ENCODE results near the gene ATL3.
"Not testable (repeated sequence)": the region's sequence is repeated elsewhere in the genome, so short reads cannot be mapped to it uniquely, and the experiment has no call there.

The ATL3 gene

DNA sequence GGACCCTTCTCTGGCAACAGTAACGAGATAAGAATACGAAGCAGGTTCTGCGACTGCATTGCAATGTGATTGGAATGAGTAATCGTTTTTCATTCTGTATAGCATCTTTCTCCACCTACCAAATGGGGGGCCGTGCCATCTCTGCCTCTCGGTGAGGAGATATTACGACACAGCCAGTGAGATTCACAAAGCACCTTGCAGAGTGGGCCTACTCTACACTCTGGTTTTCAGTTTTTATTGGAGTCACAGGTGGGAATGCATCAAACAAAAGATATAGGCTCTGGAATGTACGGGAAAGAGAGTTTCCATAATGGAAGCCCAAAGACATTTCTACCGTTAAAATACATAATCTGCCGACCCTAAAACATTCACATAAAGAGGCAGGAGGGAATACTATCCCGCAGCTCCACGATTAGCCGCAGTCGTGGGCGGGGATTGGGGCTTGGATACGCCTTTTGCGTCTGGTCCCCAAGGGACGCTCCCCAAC lies 9.7 kb upstream of the ATL3 start:
- peak; percentile 42 for DNase-seq

DNA sequence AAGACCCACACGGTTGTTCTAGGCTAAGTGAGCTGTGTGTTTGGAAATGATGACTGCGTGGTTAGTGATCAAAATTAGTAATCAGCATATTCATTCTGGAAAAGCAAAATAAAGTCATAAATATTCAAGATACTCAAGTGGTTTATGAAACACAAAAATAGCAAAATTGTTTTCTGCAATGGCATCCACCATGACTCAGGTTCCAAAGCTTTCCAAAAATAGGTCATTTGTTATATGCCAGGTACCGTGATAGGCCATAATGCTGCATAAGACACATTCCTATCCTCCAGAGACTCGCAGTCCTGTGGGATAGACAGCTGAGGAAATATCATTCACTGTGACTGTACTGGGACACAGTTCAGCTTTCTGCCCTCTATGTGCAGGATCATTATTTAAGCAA lies 2.4 kb upstream of the ATL3 start:
- DNase-seq, result no peak

DNA sequence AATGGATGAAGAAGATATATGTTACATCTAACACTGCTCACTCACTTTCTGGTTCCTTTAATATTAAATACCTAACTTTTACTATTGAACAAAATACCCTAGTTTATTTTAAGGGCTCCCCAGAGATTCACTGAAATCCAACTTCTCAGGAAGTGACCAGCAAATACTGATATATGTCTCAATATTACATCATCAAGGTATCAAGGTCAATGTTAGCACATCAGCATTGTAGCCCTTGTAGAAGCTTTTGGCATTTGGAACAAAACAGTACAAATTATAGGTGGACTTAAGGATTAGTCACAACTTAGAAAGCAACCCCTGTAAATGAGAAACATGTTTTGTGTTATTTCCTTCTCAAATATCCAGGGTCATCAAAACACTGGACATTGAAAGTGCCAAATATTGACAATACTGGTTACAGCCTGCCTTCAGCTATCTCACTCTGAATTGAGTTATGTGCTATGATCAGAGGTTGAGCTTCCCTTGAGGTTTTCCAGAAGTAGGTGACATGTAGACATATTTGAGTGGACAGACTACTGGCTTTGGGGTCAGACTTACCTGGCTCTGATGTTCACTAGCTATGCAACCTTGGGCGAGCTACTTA lies 1.9 kb upstream of the ATL3 start:
- DNase-seq, result no peak

DNA sequence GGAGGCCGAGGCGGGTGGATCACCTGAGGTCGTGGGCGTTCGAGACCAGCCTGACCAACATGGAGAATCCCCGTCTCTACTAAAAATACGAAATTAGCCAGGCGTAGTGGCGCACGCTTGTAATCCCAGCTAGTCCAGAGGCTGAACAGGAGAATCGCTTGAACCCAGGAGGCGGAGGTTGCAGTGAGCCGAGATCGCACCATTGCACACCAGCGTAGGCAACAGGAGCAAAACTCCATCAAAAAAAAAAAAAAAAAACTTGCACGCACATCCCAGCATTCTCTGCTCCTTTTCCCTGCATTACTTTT lies 934 bp upstream of the ATL3 start:
- DNase-seq, result no peak

DNA sequence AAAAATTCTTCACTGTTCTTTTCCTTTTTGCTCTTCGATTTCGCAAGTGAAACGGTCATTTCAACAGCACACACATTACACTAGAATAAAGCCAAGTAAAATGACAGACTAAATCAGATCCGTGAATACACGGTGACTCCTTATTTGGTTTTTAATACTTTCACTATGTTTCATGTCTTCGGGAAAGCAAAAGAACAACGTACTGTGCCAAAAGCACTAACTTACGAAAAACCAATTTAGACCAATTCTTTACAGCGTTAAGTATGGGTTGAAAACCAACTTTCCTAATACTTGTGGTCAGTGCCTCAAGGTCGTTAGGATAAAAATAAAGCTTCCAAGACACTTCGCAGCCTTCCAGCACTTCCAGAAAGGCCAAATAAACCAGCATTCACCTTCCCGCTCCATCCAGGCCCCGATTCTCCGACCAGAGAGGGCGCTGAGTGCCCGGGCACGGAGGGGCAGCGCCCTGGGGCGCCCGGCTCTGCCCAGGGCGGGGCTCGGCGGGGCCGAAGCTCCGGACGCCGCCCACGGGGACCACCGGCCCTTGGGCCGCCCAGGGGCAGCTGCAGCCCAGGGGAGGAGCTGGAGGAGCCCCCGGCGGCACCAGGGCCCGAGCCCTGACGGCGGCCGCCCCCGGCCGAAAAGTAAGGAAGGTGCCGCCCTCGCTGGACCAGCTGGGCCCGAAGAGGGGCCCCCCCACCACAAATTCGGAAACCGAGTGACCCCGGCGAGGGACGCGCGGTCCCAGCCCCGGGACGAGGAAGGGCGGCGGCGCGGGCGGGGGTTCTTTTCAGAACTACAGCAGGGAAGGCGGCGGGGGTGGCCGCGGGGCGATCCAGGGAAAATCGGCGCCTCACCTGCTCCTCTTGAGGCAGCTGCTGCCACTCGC lies 499 bp downstream of the ATL3 start:
- DNase-seq, result peak; percentile 52

DNA sequence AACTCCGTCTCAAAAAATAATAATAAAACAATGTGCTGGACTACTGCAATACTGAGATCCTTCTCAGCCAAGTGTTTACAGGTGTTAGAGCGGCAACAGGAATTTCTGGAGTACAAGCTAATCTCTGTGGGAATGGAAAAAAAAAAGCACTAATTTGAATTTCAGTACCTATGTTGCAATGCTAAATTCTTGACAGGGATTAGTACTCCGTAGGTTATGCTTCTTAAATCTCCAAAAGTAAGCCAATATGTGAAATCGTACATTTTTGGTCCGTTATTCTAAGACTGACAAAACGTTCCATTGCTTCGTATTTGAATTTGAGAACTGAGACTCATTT lies 1.1 kb downstream of the ATL3 start:
- DNase-seq, result no peak

DNA sequence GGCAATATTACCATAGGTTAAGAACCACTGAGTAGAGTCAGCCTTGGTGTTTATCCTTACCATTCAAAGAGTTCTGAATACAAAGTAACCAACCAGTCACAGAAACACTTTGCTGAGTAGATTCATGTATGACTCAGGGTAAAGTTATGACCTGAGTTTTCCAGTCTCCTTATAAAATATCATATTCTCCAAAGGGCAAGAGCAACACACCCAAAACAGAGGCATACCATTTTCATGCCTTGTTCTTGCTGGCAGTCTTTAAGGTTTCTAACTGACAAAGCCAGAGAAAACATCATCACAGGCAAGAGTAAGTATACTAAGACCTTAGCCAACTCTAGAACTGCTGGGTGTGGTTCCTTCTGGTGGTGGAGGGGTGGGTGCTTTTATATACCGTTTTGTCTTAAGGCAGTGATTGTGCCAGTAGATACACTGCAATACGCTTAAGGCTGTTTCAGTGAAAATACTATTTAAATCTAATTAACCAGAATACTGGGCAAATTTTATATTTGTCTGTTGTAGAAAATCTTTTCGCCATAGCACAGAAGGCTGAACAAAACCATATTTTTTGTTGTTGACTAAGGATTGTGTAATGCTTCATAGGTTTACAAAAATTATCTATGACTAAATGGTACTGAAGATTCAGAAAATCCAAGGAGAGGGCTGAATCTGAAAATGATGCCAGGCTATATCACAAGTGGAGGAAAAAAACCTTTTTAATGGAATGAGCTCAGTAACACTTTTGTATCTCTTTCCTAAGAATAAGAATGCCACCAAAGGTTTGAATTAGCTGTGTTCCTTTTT lies 3.0 kb downstream of the ATL3 start:
- DNase-seq, result no peak

DNA sequence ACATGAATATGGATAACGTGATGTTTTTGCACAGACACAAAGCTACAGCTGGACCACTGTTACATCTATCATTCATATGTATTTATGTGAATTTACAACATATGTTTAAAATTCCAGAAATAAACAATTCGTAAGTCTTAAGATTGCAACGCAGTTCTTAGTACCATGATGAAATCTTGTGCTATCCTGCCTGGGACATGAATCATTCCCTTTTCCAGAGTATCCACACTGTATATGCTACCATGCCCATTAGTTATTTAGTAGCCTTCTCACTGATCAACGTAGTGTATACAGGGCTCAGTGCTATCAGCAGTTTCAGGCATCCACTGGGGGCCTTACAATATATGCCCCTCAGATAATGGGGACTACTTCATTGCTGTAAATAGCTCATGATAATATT lies 4.3 kb downstream of the ATL3 start:
- no peak for DNase-seq

DNA sequence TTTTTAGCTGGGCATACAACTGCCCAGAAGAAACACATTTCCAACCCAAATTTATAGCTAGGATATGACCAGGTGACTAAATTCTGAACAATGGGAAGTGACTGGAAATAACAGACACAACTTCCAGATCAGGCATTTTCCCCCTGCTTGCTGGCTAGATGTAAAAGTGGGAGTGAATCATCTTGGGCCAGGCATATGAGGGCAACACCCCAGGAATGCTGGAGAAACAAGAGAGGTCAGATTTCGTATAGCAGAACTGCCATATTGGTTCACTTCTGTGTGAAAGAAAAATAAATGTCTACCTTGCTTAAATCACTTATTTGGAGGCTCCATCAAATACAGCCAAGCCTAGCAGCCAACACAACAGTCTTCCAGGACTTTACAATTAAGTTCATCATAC lies 7.4 kb downstream of the ATL3 start:
- no peak for DNase-seq

DNA sequence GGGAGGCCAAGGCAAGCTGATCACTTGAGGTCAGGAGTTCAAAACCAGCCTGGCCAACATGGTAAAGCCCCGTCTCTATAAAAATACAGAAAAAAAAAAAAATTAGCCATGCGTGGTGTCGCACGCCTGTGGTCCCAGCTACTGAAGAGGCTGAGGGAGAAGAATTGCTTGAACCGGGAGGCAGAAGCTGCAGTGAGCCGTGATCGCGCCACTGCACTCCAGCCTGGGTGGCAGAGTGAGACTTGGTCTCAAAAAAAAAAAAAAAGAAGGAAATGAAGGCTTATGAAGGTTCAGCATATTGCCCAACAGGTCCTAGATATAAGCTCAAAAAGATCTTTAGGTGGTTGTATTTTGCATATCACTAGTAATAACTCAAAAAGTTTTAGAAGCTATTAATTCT lies 10.2 kb downstream of the ATL3 start:
- DNase-seq, result no peak

DNA sequence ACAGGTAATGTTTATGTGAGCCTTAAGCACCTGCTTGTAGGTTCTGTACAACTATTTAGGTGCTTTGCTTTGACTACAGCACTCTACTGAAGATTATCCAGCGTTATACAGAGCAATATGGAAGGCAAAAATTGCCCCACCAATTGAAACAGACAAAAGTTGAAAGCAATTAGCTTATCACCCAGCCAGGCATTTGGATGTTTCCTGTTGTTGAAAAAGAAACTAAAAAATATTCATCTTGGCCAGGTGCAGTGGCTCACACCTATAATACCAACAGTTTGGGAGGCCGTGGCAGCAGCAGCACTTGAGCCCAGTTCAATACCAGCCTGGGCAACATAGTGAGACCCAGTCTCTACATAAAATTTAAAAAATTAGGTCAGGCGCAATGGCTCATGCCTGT lies 18.5 kb downstream of the ATL3 start:
- DNase-seq, result no peak

DNA sequence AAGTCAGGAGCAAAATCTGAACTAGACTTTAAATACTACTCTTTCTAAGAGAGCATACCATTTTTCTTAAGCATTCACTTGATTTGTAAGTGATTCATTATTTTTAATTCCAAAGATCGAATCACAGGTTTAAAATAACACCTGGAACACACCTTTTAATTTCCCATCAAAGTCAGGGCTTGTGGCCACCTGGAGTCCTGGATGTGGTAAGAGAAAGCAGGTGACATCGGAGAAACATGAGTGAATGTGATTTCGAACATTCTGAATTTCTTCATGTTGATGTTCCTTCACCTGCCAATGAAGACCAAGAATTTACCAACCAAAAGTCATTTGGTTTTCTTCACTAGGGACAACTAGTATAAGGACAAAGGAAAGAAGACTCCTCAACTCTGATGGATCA lies 28.0 kb downstream of the ATL3 start:
- DNase-seq, result no peak

DNA sequence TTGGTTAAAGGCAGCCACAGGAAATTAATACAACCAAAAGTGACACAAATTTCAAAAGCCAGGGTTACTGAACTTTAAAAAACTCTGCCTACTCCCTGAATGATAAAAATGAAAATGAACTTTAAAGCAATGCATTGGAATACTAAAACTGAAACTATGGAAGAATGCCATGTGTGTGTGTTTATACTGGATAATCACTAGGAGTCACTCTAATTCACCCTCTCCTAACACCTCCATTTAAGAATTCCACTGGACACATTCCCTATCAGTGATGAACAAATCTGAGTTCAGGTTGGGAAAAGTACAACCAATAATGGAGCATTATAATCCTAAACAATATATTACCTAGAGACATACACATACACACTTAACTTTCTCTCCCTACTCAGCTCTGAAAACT lies 29.4 kb downstream of the ATL3 start:
- DNase-seq, result no peak

DNA sequence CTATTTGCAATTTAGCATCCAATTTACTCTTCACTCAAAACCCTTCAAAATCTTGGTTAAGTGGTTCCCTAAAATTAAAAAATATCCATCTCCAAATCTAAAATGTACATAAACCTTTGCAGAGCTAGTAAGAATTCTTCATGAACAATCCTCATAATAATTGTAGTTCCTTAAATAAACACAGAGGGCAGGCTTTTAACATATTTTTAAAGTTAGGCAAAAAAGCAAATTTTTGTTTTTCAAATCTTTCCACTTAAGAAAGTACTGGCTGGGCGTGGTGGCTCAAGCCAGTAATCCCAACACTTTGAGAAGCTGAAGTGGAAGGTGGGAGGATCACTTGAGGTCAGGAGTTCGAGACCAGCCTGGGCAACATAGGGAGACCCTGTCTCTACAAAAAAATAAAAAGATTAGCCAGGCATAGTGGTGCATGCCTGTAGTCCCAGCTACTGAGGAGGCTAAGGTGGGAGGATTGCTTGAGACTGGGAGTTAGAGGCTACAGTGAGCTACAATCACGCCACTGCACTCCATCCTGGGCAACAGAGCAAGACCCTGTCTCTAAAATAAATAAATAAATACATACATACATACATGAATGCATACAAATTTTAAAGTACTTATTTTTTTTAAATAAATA lies 31.9 kb downstream of the ATL3 start:
- no peak for DNase-seq

DNA sequence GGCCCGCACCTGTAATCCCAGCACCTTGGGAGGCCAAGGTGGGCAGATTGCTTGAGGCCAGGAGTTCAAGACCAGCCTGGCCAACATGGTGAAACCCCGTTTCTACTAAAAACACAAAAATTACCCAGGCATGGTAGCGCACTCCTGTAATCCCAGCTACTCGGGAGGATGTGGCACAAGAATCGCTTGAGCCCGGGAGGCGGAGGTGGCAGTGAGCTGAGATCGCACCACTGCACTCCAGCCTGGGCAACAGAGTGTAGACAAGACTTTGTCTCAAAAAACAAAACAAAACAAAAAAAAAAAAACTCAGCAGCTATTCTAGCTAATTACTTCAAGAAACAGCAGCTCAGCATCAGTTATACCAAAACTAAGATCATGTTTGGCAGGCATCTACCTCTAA lies 32.7 kb downstream of the ATL3 start:
- DNase-seq, result not testable (repeated sequence)

DNA sequence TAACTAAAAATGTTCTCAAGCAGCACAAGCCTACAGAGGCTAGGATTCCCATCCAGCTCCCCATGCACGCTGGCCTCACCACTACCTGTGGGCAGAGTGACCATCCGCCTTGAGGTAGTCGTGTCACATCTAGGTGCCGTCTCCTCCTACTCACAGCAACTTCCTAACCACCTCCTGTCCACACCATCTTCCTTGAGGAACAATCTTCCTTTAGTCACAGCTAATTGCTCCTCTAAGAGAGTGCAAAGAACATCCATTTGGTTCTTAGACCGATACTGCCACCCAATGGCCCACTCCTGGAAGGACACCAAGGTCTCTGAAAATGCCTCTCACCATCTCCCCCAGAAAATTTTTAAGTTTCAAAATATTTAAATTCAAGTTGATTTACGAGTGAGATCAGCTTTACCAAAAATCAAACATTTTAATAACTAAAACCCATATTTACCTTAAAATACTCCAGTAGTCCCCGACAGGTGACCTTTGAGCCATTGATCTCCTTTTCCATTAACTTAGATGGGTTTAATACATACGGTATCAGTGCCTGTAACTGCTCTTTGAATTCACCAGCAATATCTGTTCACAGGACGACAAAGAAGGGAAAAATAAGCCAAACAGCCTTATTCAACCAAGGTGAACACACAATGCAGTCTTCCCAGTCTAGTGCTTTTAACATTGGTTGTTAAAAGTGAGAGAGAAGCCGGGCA lies 35.3 kb downstream of the ATL3 start:
- no peak for DNase-seq

DNA sequence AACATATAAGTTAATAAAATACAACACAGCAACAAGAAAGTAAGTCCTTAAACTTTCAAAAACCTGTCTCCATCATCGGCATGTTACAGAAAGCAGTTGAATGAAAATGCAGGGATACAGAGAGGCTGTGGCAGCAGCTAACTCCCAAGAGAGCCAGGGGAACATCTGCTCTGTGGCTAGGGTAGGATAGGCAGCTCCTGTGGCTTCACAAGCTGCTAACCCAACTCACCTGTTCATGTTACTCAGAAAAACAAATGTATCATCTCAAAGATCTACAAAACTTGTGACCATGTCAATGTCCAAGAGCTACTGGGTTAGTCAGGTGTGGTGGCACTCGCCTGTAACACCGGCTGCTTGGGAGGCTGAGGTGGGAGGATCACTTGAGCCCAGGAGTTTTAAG lies 41.8 kb downstream of the ATL3 start:
- DNase-seq, result no peak

DNA sequence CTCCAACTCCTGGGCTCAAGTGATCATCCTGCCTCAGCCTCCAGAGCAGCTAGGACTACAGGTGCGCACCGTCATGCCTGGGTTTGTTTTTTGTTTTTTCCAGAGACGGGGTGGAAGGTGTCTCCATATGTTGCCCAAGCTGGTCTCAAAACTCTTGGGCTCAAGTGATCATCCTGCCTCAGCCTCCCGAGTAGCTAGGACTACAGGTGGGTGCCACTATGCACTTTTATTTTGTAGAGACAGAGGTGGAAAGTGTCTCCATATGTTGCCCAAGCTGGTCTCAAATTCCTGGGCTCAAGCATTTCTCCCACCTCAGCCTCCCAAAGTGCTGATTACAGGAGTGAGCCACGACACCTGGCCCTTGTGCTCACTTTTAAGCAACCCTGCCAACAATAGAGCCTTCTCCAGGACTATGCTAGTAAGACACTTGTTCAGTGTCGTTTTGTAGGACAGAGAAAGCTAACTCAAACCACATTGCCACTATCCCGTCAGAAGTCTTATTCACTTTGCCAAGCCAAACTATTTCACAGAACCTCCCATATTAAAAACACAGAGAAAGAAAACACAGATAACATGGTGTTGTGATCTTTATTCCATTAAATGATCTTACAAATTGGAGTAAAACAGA lies 47.5 kb downstream of the ATL3 start:
- no peak for DNase-seq

DNA sequence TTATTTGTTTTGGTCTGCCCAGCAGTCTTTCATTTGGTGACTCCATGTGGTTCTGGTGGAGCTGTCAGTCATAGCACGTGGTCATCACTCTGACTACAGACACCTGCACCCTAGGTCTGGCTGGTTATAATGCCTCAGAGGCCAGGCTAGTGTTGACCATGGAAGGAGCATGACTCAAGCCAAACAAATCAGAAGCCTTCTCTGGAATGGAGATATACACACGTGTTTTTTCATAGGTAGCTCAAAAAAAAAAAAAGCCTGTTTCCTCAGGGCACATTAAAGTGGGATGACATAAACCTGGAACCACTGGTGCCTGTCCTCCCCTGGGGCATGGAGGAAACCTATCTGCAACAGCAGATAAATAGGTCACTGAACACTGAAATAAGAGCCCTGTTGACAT lies 48.9 kb downstream of the ATL3 start:
- DNase-seq, result no peak

DNA sequence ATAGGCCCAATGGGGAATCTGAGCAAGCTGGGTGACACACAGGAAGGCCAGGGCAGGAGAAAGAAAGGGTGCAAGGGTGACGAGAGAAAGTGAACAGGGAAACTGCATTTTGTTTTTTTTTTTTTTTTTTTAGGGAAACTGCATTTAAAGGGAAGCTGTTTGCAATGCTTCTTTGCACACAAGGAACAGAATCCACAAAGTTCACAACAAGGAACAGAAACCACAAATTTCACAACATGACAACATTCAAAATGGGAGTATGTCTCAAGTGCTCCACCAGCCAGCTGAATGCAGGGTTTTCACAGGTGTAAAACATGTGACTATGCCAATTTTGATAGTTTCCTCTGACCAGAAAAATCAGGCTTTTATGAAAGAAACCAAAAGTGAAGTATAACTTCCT lies 50.1 kb downstream of the ATL3 start:
- no peak for DNase-seq

DNA sequence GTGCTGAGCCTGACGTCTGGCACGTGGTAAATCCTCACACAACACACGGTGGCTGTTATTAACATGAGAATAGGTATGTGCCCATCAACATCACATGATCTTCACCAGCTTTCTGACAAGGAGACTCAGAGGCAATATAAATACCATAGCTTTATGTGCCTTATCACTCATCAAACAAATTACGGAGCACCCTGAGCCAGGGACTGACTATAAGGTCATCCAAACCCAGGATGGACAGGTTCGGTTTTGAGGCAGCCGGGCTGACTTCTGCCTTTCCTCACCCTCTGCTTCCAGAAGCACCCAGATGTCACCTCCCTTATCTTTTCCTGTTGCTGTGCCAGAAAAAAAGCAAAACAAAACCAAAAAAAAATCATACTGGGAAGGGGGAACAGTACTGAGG lies 51.2 kb downstream of the ATL3 start:
- no peak for DNase-seq

DNA sequence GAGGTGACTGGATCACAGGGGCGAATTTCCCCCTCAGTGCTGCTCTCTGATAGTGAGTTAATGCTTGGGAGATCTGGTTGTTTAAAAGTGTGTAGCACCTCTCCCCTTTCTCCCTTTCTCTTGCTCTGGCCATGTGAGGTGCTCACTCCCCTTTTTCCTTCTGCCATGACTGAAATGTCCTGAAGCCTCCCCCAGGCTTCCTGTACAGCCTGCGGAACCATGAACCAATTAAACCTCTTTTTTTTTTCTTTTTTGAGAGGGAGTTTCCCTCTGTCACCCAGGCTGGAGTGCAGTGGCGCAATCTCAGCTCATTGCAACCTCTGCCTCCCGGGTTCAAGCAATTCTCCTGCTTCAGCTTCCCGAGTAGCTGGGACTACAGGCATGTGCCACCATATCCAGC lies 53.5 kb downstream of the ATL3 start:
- not testable (repeated sequence) for DNase-seq

DNA sequence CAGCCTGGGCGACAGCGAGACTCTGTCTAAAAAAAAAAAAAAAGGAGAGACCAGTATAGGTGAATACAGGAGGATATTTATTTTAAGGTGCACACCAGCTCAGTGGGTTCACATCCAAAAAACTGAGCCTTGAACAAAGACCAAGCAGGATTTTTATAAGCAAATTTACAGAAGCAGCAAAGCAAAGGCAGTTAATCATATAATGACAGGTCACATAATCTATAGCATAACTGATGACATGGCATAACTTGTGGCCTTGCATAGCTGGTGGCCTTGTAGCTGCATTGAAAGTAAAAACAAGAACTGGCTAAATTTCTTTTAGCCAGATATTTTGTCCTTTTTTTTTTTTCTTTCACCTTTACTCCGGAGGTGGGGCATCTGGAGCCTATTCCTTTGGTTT lies 54.2 kb downstream of the ATL3 start:
- DNase-seq, result no peak

Data from NCI-H1092 (cell line).